Lower leg skin (tissue), 3 donors: Measurements from ENCODE around the gene JMJD1C.

Source experiments
- POLR2A ChIP-seq, 2 donors: fragments of 450-650 bp; IDR thresholded peaks; one replicate each; pipeline ENCODE4 v1.6.1; 2016 to 2017; ENCODE audit warnings: antibody characterized with exemption in 2 of 2, mild to moderate bottlenecking in 1 of 2, moderate library complexity in 1 of 2
- TF ChIP-seq, protein P1 (sequence below), 3 donors: fragments of 450-650 bp; IDR thresholded peaks; one replicate each; pipeline ENCODE4 v1.5.1; 2016; ENCODE audit warnings: antibody characterized with exemption in 3 of 3, mild to moderate bottlenecking in 3 of 3, moderate library complexity in 2 of 3

- TF ChIP-seq, protein P1, sequence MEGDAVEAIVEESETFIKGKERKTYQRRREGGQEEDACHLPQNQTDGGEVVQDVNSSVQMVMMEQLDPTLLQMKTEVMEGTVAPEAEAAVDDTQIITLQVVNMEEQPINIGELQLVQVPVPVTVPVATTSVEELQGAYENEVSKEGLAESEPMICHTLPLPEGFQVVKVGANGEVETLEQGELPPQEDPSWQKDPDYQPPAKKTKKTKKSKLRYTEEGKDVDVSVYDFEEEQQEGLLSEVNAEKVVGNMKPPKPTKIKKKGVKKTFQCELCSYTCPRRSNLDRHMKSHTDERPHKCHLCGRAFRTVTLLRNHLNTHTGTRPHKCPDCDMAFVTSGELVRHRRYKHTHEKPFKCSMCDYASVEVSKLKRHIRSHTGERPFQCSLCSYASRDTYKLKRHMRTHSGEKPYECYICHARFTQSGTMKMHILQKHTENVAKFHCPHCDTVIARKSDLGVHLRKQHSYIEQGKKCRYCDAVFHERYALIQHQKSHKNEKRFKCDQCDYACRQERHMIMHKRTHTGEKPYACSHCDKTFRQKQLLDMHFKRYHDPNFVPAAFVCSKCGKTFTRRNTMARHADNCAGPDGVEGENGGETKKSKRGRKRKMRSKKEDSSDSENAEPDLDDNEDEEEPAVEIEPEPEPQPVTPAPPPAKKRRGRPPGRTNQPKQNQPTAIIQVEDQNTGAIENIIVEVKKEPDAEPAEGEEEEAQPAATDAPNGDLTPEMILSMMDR (IDR thresholded peaks at IDR 0.05), result no peak
- TF ChIP-seq POLR2A (IDR thresholded peaks at IDR 0.05), result no peak
Observed at GRCh38 chr10:63275094-63275493, 190.7 kb downstream of the JMJD1C start.
